Umbilical cord (tissue), 2 donors: ENCODE measurements around the gene ANO6. TPM values are rescaled to one million over a fixed set of nuclear protein-coding genes. Genes with fewer than 3 reads are reported as not detected.
"Not testable (repeated sequence)": the region's sequence is repeated elsewhere in the genome, so short reads cannot be mapped to it uniquely, and the experiment has no call there.

Experiments used
- DNase-seq: peaks from one replicate; pipeline ENCODE4 v3.0.0-alpha.2; 2015; ENCODE audit warnings: low spot score
- total RNA-seq: library from RNA; depleted of rRNA; stranded (reverse); fragments of >200 nt; gene quantifications from one replicate; pipeline ENCODE4 v1.2.3, GENCODE V29; 2014; ENCODE audit warnings: low replicate concordance; ENCODE audit not compliant: insufficient read depth

Gene ANO6
- total RNA-seq, 1 donor from 2014 or later: 95.6 TPM

DNA sequence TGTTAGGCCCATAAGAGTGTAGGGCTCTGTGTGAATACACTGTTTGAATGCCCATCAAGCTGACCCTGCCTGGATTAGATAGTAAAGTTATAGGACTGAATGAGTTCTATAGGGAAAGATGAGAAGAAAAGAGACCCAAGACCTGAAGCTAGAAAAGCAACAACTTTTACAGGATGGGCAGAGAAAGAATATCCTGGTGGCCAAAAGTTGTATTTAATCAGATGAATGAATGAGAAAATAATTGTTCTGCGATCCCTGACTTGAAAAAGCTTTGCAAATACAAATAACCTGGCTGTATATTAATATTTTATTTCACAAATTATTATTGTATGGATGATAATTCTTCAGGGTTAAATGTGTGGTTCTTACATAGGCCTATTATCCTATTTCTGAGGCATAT, 2.8 kb upstream of the ANO6 start:
- no peak for DNase-seq

DNA sequence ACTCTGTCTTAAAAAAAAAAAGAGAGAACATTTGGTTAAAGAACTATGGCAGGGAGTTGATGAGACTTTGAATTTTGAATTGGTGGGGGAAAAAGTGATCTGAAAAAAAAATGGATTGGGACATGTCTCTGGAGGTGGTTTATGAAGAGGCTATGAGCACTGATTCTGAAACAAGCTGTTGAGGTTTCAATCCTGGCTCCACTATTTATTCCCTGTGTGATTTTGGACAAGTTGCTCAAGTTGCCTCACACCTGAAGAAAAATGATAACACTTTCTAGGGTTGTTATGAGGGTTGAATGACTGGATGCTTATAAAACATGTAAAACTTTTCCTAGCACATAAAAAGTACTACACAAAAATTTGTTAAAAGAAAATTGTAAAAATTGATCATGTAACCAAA, 1.8 kb upstream of the ANO6 start:
- DNase-seq: no peak

DNA sequence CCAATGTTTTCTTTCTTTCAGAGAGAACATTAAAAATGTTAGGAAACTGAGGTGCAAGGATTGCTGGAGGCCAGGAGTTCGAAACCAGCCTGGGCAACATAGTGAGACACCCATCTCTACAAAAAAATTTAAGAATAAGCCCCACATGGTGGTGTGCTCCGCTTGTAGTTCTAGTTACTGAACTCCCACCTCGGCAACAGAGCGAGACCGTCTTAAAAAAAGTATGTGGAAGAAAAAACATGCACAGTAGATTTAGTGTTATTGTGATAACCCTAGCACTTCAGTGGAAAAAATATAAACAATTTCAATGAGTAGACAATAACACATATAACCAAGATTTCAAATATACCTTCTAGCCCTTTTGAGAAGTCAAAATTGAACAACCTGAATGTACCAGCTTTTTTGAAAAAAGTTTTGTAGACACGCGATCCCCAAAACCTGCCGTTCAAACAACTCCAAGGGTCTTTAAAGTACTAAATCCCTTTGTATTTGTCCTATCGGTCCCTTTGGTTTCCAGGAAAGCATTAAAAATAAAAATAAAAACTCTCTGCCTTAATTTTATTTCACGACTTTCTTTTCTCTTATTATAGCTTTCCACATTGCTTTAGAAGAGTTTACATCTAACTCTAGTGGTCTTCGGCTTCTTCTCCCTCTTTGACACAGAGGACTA, 1.0 kb upstream of the ANO6 start:
- peak; percentile 60 for DNase-seq

DNA sequence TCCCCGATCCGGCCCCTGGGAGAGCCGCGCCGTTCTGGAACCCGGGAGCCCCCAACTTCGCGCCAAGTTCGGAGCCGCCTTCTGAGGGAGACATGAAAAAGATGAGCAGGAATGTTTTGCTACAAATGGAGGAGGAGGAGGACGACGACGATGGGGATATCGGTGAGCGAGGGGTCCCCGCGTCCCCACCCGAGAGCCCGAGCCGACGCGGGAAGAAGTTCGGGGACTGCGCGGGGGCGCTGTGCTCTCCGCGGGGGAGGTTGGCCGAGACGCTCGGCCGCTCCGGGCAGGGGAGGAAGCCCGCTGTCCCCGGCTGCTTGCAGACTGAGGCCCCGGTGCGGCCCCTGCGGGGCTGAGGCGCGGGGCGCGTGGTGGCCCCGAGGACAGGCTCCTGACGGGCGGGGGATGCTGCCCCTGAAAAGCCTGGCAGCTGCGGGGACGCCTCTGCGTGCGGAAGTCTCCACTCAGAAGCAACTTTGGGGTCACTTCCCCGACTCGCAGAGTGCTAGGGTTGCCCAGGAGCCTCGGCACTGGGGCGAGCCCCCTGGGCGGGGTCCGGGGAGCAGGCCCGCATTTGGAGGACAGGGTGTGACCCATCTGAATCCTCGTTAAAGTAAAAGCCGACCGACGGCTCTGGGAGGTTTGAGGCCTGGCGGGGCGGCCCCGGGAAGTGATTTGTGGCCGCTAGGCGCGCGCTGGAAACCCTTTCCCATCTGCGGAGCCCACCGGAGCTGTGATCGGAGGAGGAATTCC, 511 bp downstream of the ANO6 start:
- DNase-seq: peak; percentile 63

DNA sequence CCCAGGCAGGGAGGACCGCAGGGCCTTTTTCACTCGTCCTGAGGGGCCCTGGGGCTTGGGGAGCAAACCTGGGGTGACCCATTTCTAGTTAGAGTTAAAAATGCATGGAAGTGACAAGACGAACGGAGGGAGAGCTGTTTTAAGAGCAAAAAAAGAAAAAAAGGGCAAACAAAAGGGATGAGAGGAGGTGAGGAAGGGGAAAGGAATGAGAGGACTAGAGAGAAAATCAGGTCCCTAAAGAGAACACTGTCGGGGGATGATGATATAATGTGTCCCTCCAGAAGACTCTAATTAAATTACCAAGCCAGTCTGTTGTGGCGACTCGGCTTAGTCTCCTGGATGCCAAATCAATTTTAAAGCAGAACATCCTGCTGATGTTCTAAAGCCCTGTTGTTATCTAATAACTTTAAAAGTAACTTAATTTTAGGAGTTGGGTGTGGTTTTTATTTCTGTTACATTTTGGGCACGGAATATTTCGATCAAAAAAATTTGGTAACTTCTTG, 1.1 kb downstream of the ANO6 start:
- no peak for DNase-seq

DNA sequence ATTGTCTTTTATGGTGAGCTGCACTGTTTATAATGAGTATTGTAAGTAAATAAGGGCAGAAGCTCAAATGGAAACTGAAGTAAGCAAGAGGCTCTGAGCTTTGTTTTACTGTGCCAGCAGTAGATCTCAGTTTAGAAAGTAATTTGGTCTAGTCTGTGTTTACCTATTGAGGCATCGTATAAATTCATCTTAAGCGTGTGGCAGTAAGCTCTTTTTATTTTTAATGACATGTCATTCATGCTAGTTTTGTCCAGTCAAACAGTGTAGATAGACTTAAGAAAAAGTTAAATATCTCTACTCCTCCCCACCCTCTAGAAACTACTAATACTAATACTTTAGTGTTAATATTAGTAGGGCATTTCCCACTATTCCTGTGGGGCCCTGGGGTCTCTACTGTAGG, 2.0 kb downstream of the ANO6 start:
- peak; percentile 10 for DNase-seq

DNA sequence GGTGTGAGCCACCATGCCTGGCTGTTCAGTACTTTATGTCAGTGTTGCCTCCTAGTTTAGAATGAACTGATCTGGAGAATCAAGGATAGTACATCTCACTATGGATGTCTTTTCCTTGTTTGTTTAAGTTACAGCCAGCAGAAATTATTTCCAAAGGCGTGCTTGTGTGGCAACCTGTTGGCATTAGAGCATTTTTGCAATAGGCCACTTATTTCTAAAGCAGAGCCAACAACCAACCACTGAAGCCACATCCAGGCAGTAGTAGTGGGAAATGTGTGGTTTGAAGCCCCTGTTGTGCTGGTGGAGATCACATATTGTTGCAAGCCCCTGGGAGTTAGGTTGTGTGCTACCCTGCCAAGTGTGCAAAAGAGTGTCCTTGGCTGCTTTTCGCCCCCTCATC, 3.7 kb downstream of the ANO6 start:
- DNase-seq: no peak

DNA sequence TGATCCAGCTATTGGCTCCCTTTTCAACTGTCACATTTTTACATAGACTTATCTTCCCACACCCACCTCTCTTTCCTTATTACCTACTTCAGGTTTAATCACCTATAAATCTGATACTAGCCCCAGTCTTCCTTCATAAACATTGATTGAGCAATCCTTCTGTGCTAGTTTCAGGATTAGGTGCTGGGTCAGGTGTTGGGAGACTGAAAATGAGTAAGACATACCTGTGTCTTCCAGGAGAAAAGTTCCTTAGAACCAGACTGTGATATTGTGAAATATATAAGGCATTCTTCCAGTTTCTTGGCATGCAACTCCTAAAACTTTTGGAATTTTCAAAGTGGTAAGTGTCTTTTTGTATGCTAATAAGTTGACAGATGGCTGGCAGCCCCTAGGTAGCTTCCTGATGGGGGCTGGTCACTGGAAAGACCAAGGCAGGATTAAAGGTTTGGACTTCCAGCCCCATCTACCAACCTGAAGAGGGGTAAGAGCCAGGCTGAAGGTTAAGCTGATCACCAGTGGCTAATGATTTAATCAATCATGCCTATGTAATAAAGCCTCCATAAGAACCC, 4.6 kb downstream of the ANO6 start:
- DNase-seq: no peak

DNA sequence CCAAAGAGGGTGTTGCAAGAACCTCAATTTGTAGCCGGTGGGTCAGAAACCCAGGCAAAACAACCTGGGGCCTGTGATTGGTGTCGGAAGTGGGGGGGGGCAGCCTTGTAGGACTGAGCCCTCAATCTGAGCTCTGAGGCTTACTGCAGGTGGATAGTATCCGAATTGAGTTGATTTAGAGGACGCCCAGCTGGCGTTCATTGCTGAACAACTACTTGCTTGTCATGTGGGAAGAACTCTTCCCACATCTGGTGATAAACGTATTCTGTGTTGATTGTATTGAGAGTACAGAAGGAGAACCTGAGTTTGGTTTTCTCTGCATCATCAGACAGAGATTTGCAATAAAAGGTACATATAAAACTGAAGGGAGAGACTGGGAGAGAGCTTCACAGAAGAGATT, 5.1 kb downstream of the ANO6 start:
- DNase-seq: no peak

DNA sequence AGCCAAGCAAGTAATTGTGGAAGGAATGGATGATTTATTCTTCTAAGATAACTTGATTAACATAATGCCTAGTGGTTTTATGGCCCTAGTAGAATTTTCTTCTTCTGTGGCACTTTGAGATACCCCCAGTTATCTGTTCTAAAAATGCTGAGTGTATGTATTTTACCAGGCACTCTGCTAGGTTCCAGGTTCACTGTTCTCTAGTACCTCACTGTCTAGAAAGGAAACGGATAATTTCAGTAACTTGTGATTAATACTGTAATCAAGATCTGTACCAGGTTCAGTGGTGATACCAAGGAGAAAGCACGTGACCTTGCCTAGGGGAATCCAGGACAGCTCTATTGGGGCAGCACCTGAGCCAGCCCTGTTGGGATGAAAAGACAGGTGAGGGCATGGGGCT, 8.0 kb downstream of the ANO6 start:
- DNase-seq: no peak

DNA sequence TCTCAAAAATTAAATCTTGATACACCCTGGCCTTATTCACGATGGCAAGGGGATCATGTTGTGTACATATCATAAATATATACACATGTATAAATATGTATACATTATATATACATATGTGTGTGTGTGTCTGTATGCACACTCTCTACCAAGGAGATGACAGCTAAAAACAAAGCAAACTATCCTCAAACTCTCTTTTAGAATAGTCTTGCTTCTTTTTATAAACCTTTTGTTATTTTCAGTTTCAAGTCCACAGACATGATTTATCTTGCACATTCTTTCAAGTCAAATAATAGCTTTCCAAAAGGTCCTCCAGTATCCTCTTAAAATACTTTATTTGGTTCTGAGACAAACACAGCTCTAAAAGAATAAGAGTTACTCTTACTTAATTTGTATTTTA, 8.4 kb downstream of the ANO6 start:
- no peak for DNase-seq

DNA sequence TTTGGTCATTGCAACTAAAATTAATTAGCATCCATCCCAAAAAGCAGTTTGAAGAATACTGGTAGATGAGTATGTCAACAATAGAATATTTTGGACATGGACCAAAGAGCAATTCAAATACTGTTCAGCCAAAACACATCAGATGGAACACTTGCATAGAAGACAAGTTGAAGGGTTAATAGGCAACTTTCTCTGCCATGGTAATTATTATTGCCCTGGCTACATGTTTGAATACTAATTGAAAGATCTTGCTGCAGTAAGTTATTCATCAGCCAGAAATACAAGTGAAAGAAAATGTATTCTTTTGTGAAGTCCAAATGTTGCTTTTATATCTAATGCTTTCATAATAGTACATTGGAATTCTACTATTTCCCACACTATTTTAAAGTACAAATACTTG, 10.1 kb downstream of the ANO6 start:
- DNase-seq: no peak

DNA sequence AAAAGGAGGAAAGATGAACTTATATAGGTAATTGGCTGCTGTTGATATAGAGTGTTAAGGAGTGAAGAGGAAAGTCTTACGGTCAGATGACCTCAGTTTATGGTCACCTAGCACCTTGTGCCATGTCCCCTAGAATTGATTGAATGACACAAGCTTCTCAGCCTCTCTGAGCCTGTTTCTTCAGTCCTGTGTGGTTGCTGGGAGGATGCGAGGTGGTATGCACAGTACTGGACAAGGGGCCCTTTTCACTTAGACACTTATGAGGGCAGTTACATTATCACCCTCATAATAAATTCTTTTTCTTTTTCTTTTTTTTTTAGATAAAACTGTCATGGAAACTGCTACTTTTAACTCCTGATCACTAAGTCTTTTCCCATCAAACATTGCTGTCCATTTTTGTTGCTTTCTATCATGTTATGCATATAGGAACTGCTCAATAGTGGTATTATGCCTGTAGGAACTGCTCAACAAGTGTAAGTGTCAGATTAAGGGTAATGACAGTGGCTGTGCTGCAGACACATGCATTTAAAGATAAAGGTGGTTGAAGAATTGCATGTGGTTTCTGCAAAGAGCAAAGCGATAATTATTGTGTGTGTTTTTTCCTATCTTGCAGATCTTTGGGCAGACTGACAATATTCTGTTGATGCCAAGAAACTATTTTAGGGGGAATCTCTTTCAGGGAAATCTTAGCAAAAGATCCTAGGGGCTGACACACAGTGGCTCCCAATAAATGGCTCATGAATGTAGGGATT, 11.6 kb downstream of the ANO6 start:
- no peak for DNase-seq

DNA sequence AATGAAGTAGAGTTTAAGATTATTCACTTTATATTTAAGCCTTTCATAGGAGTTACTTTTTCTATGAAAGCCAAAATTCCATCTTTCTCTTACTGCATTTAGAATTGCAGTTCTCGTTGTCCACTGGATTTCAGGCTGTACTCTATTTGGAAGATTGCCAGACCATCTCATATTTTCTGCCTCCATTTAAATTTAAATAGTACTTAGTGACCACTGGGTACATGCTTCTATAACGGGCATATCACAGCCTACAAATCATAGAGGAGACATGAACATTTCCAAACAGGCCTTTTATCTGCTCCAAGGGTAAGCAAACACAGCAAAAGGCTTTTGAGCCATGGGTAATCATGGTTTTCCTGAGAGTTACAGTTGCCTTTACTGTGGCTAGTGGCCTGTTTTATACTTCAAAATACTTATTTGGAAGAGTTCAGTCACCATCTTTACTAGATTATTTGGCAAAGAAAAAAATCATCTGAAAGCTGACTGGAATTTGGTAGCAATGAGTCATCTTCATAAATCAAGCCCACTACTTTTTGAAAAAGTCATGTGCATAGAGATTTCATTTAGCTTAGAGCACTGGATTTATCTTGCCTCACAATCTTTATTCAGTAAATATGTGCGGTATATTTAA, 15.7 kb downstream of the ANO6 start:
- peak; percentile 69 for DNase-seq

DNA sequence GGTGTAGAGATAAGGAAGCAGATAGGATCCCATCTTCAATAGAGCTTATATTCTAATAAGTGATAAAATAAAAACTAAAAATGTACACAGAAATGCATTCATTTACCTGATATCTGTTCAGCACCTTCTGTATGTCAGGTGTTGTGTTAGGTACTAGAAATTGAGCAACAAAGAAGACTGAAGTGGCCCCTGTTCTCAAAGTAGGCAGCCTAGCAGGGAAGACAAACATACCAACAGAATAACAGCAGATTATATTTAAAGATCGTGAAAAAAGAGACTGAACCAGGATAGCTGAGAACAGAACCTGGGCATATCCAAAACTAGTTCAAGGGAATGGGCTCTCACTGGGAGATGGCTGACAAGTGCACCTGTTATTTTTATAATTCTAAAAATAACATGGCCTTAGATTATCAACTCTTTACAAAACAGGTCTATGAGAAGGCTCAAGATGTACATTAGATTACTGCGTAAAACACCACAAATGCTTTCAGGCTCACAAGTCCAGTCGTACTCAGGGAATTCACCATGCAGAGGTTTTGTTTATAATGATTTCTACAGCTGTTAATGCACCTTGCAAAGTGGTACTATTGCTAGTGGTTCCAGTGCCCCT, 16.4 kb downstream of the ANO6 start:
- no peak for DNase-seq

DNA sequence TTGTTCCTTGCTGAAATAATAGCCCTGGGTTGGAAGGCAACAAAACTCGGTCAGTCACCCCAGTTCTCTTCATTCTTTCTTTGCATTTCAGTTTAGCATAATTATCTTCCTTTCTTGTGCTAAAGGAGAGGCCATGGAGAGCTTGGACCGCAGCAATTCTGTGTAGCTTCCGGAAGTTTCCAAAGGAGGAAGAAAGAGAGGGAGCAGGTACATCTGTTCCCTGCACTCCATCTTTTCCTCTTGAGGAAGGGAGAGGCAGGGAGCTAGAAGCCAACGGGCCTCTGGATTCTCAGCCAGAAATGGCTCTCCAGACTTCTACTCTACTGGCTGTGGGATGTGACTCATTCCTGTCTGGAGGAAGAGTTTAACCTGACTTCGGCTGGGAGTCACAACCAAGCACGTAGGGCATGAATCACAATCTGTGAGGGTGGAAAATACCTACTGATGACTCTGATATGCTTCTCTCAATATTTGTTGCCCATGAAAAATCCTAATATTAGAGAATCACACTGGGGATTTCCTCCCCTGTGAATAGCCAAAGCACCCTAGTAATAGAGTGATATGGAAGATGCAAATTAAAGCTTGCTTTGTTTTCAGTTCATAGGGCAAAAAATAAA, 17.0 kb downstream of the ANO6 start:
- DNase-seq: peak; percentile 82

DNA sequence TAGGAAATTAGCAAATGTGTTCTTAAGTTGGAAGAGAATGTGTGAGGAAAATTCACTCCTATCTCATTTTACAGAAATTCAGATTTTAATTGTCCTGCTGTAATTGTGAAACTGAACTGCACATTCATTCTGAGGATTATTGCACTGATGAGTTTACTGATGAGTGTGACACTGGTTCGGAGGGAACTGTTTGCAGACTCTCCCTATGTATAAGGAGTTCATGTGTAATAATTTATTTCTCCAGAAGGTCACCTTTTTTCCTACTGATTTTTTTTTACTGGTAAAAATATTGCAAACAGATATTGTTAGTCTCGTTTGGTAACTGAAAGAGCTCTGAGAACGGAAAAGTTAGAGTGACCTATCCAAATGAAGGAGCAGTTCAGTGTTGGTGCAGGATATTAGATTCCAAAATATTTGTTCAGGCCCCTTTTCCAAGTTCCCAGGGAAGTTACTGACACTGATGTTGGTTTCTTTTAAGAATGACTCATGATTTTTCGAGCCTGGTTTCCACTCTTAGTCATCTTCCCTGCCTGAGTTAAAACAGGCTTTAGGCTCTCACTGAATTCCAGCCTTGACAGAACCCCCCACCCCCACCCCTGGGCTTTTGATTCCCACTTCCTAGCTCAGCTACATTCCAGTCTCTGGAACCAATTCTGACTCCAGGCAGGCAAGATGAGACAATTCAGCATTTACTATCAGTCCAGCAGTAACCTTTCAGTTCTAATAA, 18.4 kb downstream of the ANO6 start:
- peak; percentile 98 for DNase-seq

DNA sequence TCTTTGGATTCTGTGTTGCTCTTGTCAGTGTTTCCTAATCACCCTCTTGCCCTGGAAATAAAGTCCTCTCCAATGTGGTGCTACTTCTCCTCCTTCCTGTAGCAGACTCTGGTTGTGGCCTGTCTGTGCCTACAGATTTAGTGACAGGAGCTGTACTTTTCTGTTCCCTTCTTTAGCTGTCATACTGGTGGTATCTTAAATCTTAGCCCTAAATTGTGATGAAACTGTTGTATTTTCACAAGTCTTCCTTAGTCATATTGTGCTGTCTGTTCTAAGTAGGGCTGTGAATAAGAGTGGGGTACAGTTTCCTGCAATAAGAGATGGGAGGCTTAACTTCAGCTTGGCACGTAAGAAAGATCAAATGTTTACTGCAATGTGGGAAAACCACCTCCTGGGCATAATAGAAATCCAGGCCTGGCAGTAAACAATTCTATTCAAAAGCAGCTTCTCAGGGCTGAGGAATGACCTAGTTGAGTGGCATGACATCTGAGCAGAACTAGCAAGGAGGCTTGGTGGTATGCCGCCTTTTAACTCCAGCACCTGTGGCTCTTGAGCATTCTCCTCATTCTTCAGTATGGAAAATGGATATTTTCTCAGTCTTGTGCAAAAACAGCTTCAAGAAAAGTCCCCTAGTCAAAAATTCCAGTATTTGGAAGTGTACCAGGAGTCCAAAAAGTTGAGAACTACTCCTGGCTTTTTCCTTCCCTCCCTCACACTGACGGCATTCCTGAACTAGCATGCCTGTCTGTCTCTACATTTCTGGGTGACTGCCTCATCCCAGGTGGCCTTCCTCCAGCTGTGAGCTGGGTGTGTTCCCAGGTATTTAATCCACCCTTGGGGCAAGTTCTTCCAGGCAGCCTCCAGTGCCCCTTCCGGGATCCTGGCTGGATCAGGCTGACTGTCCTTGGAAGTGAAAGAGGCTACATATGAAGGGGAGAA, 19.5 kb downstream of the ANO6 start:
- DNase-seq: peak; percentile 31

DNA sequence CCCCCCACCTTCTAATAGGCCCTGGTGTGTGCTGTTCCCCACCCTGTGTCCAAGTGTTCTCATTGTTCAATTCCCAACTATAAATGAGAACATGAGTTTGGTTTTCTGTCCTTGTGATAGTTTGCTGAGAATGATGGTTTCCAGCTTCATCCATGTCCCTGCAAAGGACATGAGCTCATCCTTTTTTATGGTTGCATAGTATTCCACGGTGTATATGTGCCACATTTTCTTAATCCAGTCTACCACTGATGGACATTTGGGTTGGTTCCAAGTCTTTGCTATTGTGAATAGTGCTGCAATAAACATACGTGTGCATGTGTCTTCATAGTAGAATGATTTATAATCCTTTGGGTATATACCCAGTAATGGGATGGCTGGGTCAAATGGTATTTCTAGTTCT, 20.5 kb downstream of the ANO6 start:
- not testable (repeated sequence) for DNase-seq
